Measurements from ENCODE around the gene UBE4B. TPM values are rescaled to one million over a fixed set of nuclear protein-coding genes. Genes with fewer than 3 reads are reported as not detected.

Gene UBE4B
- total and polyA plus RNA-seq, 10 donors, result 8.8 to 53.8 (median 40.5) TPM

GRCh38 chr1:10117132-10117531 is 84.4 kb downstream of the UBE4B start:
- H3K9me3 ChIP-seq, result no peaks in the 10 kb centered on the region
- no peaks in the 10 kb centered on the region for H3K27me3 ChIP-seq (replicated peaks in 1 of 7)
- no peak overlapping the region for H3K4me3 ChIP-seq
- H3K4me1 ChIP-seq, result no peaks in the 10 kb centered on the region
- peaks cover 9 to 100% (median 54%) of the 10 kb centered on the region in 6 donors for H3K36me3 ChIP-seq
- no peak for DNase-seq
- TF ChIP-seq POLR2A (IDR thresholded peaks at IDR 0.05) (no peak), POLR2AphosphoS5 (IDR thresholded peaks at IDR 0.05) (no peak)
- TF ChIP-seq, protein P1, sequence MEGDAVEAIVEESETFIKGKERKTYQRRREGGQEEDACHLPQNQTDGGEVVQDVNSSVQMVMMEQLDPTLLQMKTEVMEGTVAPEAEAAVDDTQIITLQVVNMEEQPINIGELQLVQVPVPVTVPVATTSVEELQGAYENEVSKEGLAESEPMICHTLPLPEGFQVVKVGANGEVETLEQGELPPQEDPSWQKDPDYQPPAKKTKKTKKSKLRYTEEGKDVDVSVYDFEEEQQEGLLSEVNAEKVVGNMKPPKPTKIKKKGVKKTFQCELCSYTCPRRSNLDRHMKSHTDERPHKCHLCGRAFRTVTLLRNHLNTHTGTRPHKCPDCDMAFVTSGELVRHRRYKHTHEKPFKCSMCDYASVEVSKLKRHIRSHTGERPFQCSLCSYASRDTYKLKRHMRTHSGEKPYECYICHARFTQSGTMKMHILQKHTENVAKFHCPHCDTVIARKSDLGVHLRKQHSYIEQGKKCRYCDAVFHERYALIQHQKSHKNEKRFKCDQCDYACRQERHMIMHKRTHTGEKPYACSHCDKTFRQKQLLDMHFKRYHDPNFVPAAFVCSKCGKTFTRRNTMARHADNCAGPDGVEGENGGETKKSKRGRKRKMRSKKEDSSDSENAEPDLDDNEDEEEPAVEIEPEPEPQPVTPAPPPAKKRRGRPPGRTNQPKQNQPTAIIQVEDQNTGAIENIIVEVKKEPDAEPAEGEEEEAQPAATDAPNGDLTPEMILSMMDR (IDR thresholded peaks at IDR 0.05 in 8 of 11, conservative IDR thresholded peaks at IDR 0.05 in 3 of 11), result no peak
- WGBS, 5 donors, result 92 to 100% (median 95%) methylated on average over 1 of the region's 1 CpG
- H3K27ac ChIP-seq, result no peak overlapping the region
- intact Hi-C loops (cut with DNase I; ENCODE audit: low total_unique reads), result no loop called here

- no peak for TF ChIP-seq POLR2A (IDR thresholded peaks at IDR 0.05)
- TF ChIP-seq POLR2AphosphoS5 (IDR thresholded peaks at IDR 0.05), result no peak
- TF ChIP-seq, protein P1 (IDR thresholded peaks at IDR 0.05 in 8 of 11, conservative IDR thresholded peaks at IDR 0.05 in 3 of 11), result no peak
- H3K4me3 ChIP-seq, result no peak overlapping the region
- 89 to 96% (median 95%) methylated on average over 9 of the region's 9 CpGs for WGBS, 5 donors
Measured at GRCh38 chr1:10117865-10118264, 85.1 kb downstream of the UBE4B start.

GRCh38 chr1:10121688-10122087 is 88.9 kb downstream of the UBE4B start:
- WGBS, 5 donors, result 92 to 98% (median 96%) methylated on average over 7 of the region's 7 CpGs
- peaks cover 9 to 100% (median 59%) of the 10 kb centered on the region in 6 donors for H3K36me3 ChIP-seq
- H3K27ac ChIP-seq, result no peak overlapping the region
- no peaks in the 10 kb centered on the region for H3K4me1 ChIP-seq
- no peaks in the 10 kb centered on the region for H3K27me3 ChIP-seq (replicated peaks in 1 of 7)
- no peaks in the 10 kb centered on the region for H3K9me3 ChIP-seq
- no peak for DNase-seq
- TF ChIP-seq, protein P1 (IDR thresholded peaks at IDR 0.05 in 8 of 11, conservative IDR thresholded peaks at IDR 0.05 in 3 of 11), result no peak
- TF ChIP-seq POLR2AphosphoS5 (IDR thresholded peaks at IDR 0.05), result no peak
- no peak for TF ChIP-seq POLR2A (IDR thresholded peaks at IDR 0.05)
- no peak overlapping the region for H3K4me3 ChIP-seq
- intact Hi-C loops (cut with DNase I; ENCODE audit: low total_unique reads), result no loop called here

More at GRCh38 chr1:10117865-10118264, 85.1 kb downstream of the UBE4B start:
- no peaks in the 10 kb centered on the region for H3K9me3 ChIP-seq
- no peak for DNase-seq
- no peak overlapping the region for H3K27ac ChIP-seq
- H3K27me3 ChIP-seq (replicated peaks in 1 of 7), result no peaks in the 10 kb centered on the region
- intact Hi-C loops (cut with DNase I; ENCODE audit: low total_unique reads), result no loop called here
- peaks cover 9 to 100% (median 61%) of the 10 kb centered on the region in 6 donors for H3K36me3 ChIP-seq
- H3K4me1 ChIP-seq, result no peaks in the 10 kb centered on the region

DNA sequence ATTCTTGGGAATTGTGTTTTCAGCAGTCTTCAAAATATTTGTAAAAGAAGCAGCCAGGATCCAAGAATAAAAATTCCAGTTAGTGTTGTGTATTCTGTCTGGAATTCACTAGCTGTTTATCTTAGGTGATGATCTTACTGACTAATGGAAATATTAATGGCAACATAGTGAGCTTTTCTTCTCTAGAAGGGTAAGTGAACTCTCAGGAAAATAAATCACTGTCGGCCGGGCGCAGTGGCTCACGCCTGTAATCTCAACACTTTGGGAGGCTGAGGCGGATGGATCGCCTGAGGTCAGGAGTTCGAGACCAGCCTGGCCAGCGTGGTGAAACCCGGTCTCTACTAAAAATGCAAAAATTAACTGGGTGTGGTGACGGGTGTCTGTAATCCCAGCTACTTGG is 90.2 kb downstream of the UBE4B start:
- no peak for DNase-seq
- Histone ChIP-seq H3K27me3 (replicated peaks in 1 of 7) (no peaks in the 10 kb centered on the region), H3K36me3 (peaks cover 9 to 100% (median 61%) of the 10 kb centered on the region in 6 donors), H3K4me1 (no peaks in the 10 kb centered on the region), H3K9me3 (no peaks in the 10 kb centered on the region), H3K27ac (no peak overlapping the region), H3K4me3 (no peak overlapping the region)
- intact Hi-C loops (cut with DNase I; ENCODE audit: low total_unique reads), result no loop called here
- WGBS, 5 donors, result 89 to 98% (median 95%) methylated on average over 10 of the region's 10 CpGs
- no peak for TF ChIP-seq POLR2A (IDR thresholded peaks at IDR 0.05)
- TF ChIP-seq, protein P1 (IDR thresholded peaks at IDR 0.05 in 8 of 11, conservative IDR thresholded peaks at IDR 0.05 in 3 of 11), result no peak
- TF ChIP-seq POLR2AphosphoS5 (IDR thresholded peaks at IDR 0.05), result no peak

Measured in spleen (tissue), 11 donors.